ENCODE measurements around the gene VAMP2. TPM values are rescaled to one million over a fixed set of nuclear protein-coding genes. Genes with fewer than 3 reads are reported as not detected.
"Not testable (repeated sequence)": the region's sequence is repeated elsewhere in the genome, so short reads cannot be mapped to it uniquely, and the experiment has no call there.

The VAMP2 gene
- total RNA-seq, 1 donor, result 5.6 TPM

- peak overlapping the region; percentile 55 for H3K4me3 ChIP-seq (ENCODE audit: low read depth, low read length)
- DNase-seq (ENCODE audit: low read depth), result no peak
- TF ChIP-seq CTCF (IDR thresholded peaks at IDR 0.05; ENCODE audit: insufficient read depth, low read depth, low read length), result no peak
Measured at GRCh38 chr17:8173871-8174322, 11.1 kb upstream of the VAMP2 start.

GRCh38 chr17:8173056-8173870, 10.5 kb upstream of the VAMP2 start:
- peak; percentile 98 for DNase-seq (ENCODE audit: low read depth)
- TF ChIP-seq CTCF (IDR thresholded peaks at IDR 0.05; ENCODE audit: insufficient read depth, low read depth, low read length), result no peak
- peak overlapping the region; percentile 55 for H3K4me3 ChIP-seq (ENCODE audit: low read depth, low read length)

- not testable (repeated sequence) for DNase-seq (ENCODE audit: low read depth)
- H3K4me3 ChIP-seq (ENCODE audit: low read depth, low read length), result peak overlapping the region; percentile 21
Measured at GRCh38 chr17:8170186-8170585, 7.4 kb upstream of the VAMP2 start.

GRCh38 chr17:8167526-8167925, 4.8 kb upstream of the VAMP2 start:
- H3K4me3 ChIP-seq (ENCODE audit: low read depth, low read length), result no peak overlapping the region
- TF ChIP-seq CTCF (IDR thresholded peaks at IDR 0.05; ENCODE audit: insufficient read depth, low read depth, low read length), result no peak
- no peak for DNase-seq (ENCODE audit: low read depth)

- DNase-seq (ENCODE audit: low read depth), result no peak
- no peak for TF ChIP-seq CTCF (IDR thresholded peaks at IDR 0.05; ENCODE audit: insufficient read depth, low read depth, low read length)
- H3K4me3 ChIP-seq (ENCODE audit: low read depth, low read length), result no peak overlapping the region
Measured at GRCh38 chr17:8166731-8167130, 4.0 kb upstream of the VAMP2 start.

GRCh38 chr17:8164815-8165131, 2.0 kb upstream of the VAMP2 start:
- no peak for DNase-seq (ENCODE audit: low read depth)
- no peak for TF ChIP-seq CTCF (IDR thresholded peaks at IDR 0.05; ENCODE audit: insufficient read depth, low read depth, low read length)
- no peak overlapping the region for H3K4me3 ChIP-seq (ENCODE audit: low read depth, low read length)

- no peak overlapping the region for H3K4me3 ChIP-seq (ENCODE audit: low read depth, low read length)
- no peak for TF ChIP-seq CTCF (IDR thresholded peaks at IDR 0.05; ENCODE audit: insufficient read depth, low read depth, low read length)
- DNase-seq (ENCODE audit: low read depth), result peak; percentile 81
Measured at GRCh38 chr17:8163978-8164814, 1.4 kb upstream of the VAMP2 start.
